NCI-H460 (cell line): ENCODE measurements around the gene CCBE1. TPM values are rescaled to one million over a fixed set of nuclear protein-coding genes. Genes with fewer than 3 reads are reported as not detected.

Experiments
- DNase-seq: peaks from one replicate; pipeline ENCODE4 v3.0.0-alpha.2; 2016; ENCODE audit warnings: low read depth; ENCODE audit errors: extremely low read depth
- total RNA-seq: library from RNA; depleted of rRNA; stranded (reverse); fragments of >200 nt; shearing (Covaris generic); gene quantifications from 2 replicates; pipeline ENCODE4 v1.2.3, GENCODE V29; 2014

The CCBE1 gene
- total RNA-seq, 1 experiment from 2014 or later = not detected

- no peak for DNase-seq
Measured at GRCh38 chr18:59426855-59427254, 270.4 kb downstream of the CCBE1 start.

GRCh38 chr18:59423259-59423658 lies 274.0 kb downstream of the CCBE1 start:
- no peak for DNase-seq

DNA sequence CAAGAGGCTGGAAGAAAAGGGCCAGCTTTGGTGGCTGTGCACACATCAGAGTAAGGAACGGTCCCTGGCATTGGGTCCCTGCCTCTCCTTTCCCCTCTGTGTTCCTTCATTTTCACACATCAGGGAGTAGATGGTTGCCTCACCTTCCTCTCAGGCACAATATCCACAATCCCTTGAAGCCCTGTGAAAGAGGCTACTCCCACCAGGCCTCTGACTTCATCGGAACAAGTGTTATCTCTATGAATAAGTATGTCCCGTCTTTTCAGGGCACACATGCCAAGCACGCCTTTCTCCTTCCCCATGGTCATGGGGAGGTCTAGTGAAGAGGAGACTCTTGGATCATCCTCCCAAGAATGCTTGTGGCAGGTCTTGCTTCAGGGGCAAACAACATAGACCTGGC lies 277.0 kb downstream of the CCBE1 start:
- no peak for DNase-seq

- no peak for DNase-seq
Measured at GRCh38 chr18:59419386-59419785, 277.8 kb downstream of the CCBE1 start.

GRCh38 chr18:59416818-59417217 lies 280.4 kb downstream of the CCBE1 start:
- no peak for DNase-seq

GRCh38 chr18:59414111-59414653 lies 283.0 kb downstream of the CCBE1 start:
- no peak for DNase-seq

GRCh38 chr18:59402432-59403090 lies 294.7 kb downstream of the CCBE1 start:
- DNase-seq = peak; percentile 76

GRCh38 chr18:59400407-59400806 lies 296.8 kb downstream of the CCBE1 start:
- DNase-seq = no peak

DNA sequence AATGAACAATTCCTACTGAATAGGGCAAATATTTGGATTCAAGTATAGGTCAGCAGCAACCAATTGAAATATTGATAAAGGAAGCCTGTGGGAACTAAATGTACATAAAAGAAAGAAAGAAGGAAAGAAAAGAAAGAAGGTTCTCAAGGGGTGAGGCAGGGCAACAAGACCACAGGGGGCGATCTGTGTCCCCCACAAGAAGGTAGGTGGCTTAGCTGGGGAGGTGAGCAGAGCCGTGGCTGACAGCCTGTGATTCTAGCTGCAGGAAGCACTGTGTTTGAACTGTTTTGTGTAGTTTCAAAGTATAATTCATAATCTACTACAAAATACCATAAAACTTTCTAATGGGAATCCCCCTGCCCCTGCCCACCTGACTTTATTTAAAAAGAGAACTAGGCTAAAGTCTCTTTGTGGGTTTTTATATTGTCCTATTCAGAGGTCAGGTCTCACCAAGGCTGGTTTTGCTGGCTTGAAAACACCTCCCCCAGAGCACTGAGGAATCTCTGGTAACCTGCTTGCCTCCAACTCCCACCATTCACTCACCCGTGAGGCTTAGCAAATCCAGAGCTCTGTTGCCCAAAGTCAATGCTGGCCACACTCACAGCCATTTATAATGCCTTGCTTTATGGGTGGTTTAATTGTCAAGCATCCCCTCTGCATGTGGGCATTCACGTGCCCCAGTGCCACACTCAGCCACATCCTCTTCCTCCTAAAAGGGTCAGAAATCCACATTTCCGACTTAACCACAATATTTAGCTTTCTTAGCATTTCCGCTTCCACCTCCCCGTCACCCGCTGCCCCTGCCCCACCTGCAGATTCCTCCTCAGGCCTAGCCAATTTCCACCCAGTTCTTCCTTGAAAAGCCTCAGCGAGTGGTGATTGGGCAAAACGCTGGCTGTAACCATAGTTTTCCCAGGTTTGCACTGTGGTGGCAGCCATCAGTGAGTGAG lies 301.7 kb downstream of the CCBE1 start:
- no peak for DNase-seq

- no peak for DNase-seq
Measured at GRCh38 chr18:59393381-59393780, 303.8 kb downstream of the CCBE1 start.

DNA sequence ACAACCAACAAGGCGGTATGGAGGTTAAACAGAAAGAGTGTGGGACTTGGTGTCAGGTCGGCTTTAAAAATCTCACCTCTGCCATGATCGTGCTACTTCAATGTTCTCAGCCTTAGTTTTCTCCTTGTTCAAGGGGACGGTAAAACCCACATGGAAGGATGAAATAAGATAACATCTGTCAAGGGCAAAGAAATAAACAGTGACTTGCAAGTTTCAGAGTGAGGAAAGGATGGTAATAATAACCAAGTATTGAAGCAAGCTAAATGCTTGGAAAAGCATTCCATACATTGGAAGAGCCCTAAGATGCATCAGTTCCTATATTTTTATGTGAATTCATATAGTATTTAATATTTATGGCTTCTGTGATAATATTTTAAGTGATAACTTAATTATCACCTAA lies 308.4 kb downstream of the CCBE1 start:
- DNase-seq = no peak

- no peak for DNase-seq
Measured at GRCh38 chr18:59387687-59388565, 309.3 kb downstream of the CCBE1 start.

GRCh38 chr18:59386909-59387686 lies 310.1 kb downstream of the CCBE1 start:
- DNase-seq = no peak

GRCh38 chr18:59385191-59385590 lies 312.0 kb downstream of the CCBE1 start:
- DNase-seq = no peak

- no peak for DNase-seq
Measured at GRCh38 chr18:59383851-59384250, 313.4 kb downstream of the CCBE1 start.

- no peak for DNase-seq
Measured at GRCh38 chr18:59382383-59382782, 314.8 kb downstream of the CCBE1 start.

GRCh38 chr18:59381949-59382348 lies 315.3 kb downstream of the CCBE1 start:
- DNase-seq = no peak
